Effector CD4-positive, alpha-beta T cell (primary cell): ENCODE results near the gene GRAMD4.

ENCODE experiments used
- DNase-seq: peaks from one replicate; pipeline ENCODE4 v3.0.0-alpha.2; 2020
- total RNA-seq: gene quantifications from one replicate; lab custom pipeline; 2026; lab: John Stamatoyannopoulos, UW

GRAMD4 gene, protein sequence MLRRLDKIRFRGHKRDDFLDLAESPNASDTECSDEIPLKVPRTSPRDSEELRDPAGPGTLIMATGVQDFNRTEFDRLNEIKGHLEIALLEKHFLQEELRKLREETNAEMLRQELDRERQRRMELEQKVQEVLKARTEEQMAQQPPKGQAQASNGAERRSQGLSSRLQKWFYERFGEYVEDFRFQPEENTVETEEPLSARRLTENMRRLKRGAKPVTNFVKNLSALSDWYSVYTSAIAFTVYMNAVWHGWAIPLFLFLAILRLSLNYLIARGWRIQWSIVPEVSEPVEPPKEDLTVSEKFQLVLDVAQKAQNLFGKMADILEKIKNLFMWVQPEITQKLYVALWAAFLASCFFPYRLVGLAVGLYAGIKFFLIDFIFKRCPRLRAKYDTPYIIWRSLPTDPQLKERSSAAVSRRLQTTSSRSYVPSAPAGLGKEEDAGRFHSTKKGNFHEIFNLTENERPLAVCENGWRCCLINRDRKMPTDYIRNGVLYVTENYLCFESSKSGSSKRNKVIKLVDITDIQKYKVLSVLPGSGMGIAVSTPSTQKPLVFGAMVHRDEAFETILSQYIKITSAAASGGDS
- total RNA-seq = 27.6 reads per million, percentile 54 among the genes with 10 or more reads in this experiment

DNA sequence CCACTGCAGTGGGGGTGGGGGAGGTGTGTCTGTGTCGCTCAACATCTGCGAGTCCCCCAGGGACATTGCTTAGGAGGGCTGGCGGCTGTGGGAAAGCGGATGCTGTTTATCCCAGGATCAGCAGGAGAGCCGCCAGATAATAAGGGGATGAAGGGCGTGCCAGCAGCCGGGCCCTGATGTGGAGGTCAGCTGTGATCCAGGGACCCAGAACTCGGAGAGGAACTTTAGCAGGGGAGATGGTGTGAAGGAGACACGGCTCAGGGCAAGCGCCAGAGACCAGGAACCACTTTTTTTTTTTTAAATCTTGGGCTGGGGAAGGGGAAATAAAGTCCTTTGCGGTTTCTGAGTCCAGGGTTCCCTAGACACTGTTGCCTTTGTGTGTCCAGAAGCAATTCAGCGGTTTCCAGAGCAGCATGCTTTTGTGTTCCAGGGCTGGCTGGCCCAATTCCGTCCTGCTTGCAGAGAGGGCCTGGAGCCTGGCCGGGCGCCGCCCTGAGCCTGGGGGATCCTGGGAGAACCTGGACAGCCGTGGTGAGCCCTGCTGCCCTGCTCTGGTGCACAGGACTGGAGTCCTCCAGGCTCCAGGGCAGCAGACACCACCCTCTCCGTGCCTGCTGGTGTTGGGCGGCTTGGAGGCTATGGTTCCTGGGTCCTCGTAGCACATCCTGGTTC, at the start of gene GRAMD4:
Gene GRAMD4, plus strand, starts transcription at position 557 of the 672 bp plus-strand sequence. CDS start 6,414 bp downstream, outside the sequence.
- DNase-seq = no peak

DNA sequence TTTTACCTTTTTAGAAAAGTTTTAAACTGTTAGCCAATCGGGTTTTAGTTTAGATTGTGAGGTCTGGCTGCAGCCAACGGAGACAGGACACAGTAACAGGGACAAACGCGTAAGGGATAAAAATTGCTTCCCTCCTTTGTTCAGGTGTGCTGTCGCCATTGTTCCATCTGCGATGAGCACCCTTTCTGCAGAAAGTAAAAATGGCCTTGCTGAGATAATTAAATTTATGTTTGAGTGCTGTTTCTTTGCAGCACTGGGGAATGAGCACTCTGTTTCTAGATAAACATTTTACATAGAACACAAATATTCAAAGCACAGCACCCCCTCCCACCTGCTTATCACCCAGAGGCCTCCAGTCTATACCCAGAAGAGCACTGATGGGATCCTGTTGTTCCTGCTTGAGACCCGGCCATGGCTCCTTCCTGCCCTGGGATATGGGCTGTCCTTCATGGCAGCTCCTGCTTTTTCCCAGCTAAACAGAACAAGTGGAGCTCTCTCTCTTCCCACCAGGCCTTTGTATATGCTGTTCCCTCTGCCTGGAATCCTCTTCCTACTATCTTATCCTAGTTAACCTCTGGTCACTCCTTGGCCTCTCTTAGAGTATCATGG, 48.4 kb upstream of the GRAMD4 start:
- DNase-seq = no peak

DNA sequence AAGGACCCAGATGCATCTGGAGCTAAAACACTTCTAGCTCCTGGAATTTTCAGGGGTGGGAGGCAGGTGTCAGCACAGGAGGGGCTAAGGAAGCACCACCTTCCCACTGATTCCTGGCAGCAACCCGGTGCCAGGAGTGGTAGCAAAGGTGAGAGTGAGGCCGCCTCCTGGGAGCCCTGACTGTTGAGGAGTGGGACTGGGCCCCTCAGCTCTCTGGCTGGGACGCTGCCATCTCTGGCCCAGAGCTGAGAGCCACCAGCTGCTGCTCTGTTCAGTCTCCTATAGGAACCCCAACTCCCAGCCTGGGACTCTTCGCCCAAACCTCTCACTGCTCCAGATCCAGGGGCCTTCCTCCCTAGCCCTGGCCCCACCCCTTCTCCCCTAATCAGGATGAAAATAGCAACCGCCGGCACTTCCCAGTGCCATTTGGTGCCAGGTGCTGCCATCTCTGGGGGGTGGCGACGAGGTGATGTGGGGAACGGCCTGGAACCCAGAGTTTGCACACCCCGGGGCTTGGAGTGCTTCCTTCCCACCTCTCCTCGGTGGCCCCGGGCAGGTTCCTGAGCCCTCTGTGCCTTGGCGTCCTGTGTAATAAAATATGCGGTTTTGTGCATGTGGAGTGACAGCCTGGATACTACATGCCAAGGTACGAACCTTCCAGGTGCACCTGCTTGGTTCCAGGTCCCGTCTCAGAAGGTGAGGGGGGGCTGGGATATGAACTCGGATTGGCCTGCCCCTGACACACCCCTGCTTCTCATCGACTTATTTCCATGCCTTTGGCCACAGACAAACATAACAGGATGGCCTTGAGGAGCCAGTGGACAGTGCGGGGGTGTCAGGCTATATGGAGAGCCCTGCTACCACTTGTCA, 47.0 kb upstream of the GRAMD4 start:
- no peak for DNase-seq

DNA sequence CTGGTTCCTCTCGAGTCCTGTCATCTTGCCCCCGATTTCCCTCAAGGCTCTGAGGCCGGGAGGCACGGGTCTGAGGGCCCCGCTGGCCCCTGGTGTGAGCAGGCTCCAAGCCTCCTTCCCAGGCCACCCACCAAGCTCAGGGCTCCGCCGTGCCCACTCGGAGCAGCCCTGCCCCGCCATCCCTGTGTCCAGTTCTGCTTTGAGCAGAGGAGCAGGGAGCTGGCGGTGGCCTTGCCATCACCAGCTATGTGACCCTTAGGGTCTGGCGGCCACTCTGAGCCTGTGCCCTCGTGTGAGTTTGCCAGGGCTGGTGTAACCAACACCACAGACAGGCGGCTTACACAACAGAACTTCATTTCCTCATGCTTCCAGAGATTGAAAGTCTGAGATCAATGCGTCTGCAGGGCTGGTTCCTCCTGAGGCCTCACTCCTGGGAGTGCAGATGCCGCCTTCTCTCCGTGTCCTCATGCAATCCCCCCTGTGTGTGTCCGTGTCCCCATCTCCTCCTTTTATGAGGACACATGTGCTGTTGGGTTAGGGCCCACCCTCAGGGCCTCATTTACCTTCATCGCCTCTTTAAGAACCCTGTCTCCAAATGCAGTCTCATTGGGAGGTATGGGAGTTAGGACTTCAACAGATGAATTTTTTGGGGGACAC, 46.3 kb upstream of the GRAMD4 start:
- no peak for DNase-seq

DNA sequence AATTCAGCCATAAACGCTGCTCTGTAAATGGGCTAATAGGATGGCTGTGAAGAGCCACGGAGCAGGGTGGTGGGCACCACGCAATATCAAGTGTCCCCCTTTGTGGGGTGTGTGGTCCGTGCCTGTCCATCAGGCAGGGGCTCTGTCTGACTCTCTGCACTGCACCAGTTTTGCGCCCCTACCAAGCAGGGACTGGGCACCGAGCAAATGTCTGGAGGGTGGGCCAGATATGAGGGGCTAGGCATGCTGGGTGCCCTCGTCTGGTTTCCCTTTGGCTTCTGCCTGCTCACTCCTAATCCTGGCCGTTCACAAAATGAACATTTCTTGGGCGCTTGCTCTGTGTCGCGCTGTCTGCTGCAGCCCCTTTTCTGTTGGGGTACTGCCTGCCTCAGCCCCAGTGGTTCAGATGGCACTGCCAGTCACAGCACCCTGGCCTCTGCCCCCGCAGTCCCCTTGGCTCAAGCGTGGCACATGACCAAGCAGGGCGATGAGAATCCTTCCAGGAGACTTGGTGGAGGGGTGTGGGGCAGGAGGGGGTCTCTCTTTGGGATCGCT, 45.7 kb upstream of the GRAMD4 start:
- no peak for DNase-seq

DNA sequence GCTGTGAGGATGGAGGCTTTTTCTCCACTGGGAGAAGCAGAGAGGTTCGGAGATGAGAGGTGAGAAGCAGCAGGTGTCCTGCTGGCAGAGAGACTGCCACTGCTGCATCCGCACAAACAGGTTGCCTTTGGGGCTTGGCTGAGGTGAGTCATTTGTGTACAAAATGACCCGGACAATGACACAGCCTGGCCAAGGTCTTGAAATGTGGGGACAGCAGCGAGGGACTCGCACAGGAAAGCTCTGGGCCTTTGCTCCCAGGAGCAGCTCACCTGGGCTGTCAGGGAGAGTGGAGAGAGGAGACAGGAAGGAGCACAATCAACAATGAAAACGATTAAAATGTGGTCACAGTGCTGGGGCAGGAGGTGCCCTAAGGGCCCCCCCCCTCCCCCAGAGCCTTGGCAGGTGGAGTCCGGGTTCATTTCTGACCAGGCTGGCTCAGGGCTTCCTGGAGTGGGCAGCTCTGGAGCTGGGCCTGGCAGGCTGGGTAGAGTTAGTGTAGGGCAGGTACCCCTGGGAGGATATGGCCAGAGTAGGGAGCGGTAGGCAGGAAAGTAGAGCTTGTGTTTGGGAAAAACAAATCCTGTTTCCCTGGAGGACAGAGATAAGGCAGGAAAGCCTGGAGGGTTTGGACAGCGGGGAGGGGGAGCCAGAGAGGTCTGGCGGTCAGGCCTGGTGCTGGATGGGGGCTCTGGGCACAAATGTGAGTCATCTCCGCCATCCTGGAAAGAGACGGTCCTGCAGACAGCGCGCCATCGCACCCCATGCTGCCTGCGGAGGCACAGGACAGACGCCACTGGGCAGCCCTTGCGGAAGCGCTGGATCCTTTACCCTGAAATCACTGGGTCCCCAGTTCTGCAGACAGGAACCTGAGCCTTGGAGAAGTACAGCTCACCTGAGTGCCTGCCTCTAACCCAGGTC, 44.9 kb upstream of the GRAMD4 start:
- DNase-seq = no peak

DNA sequence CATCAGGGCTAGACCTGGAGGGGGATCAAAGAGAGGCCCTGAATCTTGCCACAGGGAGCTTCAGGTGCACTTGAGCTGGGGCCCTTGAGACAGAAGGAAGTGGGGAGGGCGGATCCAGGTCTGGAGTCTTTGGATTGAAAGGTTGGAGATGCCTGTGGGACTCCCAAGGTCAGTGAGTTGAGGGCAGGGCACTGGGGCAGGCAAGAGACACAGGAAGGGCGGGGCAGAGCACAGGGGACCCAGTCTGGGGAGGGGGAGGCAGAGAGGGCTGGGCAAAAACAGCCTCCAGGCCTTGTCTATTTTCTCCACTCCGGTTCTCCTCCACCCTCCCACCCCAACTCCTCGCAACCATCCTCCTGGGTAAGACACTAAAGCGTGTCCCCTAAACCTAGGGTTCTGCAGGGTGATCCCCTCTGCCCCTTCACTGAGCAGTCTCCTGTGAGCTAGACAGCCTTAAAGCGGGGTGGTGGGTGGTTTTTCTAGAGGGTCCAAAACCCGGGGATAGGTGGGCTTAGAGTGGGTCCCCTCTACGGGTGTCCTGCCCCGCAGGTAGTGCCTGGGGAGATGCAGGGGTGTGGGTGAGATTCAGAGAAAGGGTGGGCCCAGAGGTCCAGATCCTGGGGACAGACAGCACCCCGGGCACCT, 44.2 kb upstream of the GRAMD4 start:
- DNase-seq = no peak

DNA sequence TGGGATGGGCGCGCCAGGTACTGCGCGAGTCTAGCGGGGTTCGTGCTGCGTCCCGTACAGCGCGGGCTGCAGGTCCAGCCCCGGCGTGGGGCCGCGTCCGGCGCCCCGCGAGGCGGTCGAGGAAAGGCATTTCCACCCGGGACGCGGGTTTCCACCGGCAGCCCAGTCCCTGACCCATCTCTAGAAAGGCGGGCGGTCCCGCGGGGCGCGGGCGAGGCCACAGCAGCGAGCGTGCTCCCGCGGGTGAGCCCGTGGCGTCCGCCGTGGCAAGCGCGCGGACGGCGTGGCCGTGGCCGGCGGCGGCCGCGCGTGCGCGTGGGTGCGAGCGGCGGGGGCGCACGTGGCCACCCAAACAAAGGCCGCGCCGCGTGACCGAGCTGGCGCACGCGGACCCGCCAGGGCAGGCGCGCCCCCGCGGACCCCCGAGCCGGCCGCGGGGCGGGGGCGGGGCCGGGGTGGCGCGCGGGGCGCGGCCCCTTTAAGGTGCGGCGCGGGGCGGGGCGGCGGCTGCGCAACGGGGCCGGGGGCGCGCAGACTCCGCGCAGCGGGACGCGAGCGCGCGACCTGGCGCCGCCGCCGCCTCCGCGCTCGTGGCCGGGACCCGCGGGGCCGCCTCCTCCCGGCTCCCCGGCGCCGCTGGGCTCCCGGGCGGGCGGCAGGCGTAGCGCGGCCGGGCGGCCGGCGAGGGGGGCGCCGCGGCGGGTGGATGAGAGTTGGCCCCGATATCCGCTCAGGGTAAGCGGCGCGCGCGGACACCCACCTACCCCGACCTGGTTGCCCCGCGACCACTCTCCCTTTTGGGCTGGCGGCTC, 43.4 kb upstream of the GRAMD4 start:
- peak; percentile 27 for DNase-seq

DNA sequence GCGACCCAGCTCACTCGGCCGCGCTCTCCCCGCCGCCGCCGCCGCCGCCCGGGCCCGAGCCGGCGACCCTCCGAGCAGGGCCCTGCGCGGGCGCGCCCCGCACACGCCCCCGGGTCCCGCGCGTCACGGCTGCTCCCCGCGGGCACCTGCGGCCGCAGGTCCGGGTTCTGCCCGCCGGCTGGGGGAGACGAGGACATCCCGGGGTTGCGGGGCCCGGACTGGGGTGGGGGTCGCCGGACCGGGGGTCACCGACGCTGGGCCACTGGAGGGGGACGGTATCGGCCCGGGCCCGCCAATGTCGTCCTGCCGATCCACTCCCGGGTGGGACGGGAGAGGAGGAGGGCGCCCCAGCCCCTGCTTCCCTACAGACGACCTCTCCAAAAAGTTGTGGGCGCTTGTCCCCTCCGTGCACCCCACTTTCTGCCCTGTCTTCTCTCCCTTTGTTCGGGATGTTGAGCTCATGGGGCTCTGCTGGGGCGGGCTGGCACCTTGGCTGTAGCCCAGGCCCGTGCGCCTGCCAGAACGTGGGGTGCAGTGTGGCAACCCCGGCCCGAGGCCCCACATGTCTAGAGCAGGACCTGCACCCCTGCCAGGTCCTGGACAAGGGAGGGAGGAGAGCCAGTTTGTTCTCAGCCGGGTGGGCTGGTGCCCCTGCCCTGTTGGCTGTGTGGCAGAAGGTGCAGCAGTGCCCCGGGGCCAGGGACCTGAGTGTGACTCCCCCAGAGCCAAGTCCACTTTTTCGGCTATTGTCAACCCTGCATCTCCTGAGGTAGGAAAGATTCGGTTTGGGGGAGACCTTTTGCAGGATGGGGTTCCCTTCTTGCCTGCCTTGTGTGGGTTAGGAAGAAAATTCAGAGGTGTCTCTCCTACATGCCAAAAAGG, 42.6 kb upstream of the GRAMD4 start:
- DNase-seq = no peak

DNA sequence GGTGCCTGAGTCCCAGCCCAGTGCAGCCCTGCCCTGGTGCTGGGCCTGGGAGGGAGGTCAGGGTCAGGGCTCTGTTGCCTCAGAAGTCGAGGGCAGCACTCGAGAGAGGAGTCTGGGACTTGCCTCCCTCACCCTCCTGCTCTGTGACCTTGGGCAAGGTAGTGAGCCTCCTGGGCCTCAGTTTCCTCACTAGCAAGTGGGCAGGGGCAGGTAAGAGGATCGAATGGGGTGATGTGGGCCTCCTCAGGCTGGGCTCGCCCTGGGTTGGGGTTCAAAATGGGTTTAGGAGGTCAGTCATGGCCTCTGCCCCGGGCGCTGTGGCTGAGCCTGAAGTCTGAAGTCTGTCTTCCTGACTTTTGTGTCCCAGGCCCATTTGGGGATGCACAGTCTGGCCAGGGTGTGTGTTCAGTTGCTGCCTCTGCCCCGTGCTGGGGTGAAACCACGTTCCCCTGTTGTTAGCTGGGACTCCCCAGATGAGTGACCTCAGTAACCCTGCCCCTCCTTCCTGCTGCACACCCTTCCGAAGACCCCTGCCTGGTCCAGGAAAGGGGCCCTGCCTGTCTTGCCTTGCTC, 41.8 kb upstream of the GRAMD4 start:
- no peak for DNase-seq

DNA sequence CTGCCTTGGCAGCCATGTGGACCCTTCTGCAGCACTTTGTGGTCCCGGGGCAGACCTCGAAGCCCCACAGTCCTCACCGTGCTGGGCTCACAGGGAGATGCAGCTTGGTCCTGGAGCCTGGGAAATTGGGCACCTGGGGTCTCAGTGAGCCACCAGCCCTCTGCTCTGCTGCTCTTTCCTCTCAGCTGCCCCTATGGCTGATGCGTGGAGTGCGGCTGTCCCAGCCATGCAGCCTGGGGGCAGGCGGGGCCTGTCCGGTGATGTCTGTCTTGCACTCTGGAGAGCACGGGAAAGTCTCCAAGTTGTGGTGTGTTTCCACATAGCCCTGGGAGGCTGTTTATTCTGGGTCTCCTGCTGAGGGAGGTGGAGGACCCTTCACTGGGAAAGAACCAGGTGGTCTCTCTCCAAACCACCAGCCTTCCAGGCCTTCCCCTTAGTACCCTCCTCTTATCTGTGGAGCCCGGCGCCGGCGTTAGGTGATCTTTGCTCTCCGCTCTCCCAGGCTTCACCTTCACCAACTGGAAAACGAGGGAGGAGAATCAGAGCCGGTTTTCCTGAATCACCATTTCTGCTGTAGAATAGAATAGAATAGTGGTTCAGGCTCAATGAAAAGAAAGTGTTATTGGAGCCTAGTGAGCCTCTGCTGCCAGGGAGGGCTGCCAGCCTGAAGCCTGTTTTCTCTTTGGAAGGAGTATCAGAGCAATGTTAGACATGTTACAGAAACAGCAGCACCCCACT, 41.2 kb upstream of the GRAMD4 start:
- no peak for DNase-seq

DNA sequence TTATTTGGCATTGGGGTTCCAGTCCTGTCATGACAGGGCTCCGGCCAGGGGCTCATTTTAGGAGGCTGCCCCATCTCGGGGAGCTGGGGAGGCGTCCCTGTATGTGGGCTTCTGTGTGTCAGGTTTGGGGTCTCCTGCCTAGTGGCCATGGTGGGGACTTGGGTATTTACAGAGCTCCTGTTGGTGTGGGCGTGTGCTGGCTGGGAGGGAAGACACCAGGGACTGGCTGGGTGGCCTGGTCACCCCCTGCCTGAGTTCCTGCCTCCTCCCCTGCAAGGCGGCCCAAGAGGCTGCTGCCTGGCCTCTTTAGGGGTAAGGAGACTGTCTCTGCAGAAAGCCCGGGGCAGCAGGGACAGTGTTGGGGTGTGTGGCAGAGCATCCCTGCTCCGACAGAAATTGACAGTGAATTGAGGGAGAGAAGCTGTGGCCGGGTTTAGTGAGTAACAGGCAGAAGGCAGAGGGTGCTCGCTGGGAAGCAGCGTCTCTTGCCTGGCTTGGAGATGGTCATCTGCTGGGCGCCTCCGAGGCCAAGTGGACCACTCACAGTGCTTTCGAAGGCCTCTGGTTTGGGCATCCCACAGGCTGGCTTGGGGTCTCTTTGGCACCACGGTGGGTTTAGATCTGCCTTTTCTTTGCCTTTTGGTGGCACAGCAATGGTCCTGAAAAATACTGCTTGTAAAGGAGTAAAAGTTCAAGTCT, 40.3 kb upstream of the GRAMD4 start:
- DNase-seq = no peak

DNA sequence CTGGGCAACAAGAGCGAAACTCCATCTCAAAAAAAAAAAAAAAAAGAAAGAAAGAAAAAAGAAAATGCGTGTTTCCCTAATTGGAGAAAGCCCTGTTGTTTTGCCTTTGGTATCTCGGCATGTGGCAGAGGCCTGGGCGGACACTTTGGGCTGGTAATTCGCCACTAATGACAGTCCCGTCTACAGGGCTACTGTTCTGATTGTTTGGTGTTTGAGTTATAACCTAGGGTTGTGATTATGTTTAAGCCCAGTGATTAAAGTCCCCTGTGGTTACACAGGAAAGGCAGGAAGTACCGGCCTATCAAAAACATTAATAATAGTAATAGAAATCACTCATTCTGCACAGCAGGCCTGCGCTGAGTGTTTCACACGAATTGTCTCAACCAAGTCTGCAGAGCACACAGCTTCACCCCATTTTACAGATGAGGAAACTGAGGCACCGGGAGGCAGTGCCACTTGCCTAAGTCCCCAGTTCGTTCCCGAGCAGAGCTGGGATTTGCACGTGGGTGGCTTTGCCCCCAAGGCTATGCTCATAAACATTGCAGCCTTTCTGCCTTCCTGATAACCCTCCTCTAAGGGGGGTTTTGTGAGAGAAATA, 39.1 kb upstream of the GRAMD4 start:
- no peak for DNase-seq

DNA sequence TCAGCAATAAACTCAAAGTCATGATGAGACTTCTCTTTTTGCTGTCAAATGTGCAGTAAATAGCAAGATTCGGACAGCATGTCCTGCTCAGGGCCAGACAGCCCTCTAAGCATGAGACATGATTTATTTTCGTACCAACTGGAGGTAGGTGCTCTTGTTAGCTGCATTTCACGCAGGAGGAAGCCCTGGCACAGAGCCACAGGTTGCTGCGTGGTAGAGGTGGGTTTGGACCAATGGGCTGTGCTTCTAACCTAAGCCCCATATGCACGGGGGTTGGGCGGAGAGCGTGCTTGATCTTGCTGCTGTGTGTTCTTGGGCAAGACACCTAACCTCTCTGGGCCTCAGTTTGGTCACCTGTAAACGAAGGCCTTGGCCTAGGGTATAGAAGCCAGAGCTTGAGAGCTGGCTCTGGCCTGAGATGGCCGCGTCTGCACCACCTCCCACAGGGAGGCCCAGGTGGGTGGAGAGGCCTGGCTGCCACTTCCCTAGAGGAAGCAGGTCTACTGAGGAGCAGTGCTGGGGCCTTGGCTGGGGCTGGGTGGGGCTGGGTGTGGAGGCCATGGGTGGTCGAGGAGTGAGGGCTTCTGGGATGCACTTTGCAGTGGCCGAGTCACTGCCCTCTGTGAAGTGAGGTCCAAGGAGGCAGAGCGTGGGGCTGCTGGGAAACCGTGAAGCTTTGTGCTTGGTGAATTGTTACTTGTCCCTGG, 38.5 kb upstream of the GRAMD4 start:
- no peak for DNase-seq
